Loucy (cell line): Measurements from ENCODE around the gene TRPM7.

Experiments
- H2AFZ ChIP-seq: fragments of 200-600 bp; sonication (generic); 2 replicates; pipeline ENCODE4 v1.6.0; 2016; ENCODE audit warnings: antibody characterized with exemption, mild to moderate bottlenecking, low read length, moderate library complexity
- H3F3A ChIP-seq: fragments of 200-600 bp; 2 replicates; pipeline ENCODE4 v1.6.0; 2016; ENCODE audit warnings: antibody characterized with exemption, low read depth, mild to moderate bottlenecking
- H3K27me3 ChIP-seq: fragments of 200-600 bp; sonication (generic); 2 replicates; pipeline ENCODE4 v1.6.1; 2014; ENCODE audit warnings: low read length, mild to moderate bottlenecking; ENCODE audit not compliant: insufficient read depth, poor library complexity, severe bottlenecking
- H3K36me3 ChIP-seq: fragments of 200-600 bp; sonication (generic); 2 replicates; pipeline ENCODE4 v1.6.1; 2016; ENCODE audit warnings: low read length; ENCODE audit not compliant: insufficient read depth
- H3K4me1 ChIP-seq: fragments of 200-600 bp; sonication (generic); 2 replicates; pipeline ENCODE4 v1.5.1; 2014; ENCODE audit warnings: low read length, mild to moderate bottlenecking; ENCODE audit not compliant: insufficient read depth, poor library complexity, severe bottlenecking
- H3K4me2 ChIP-seq: fragments of 200-600 bp; sonication (generic); 2 replicates; pipeline ENCODE4 v1.6.0; 2014; ENCODE audit warnings: antibody characterized with exemption, low read length, low read depth, mild to moderate bottlenecking; ENCODE audit not compliant: poor library complexity, severe bottlenecking
- H3K4me3 ChIP-seq: fragments of 200-600 bp; sonication (generic); 2 replicates; pipeline ENCODE4 v1.5.1; 2014; ENCODE audit warnings: low read length, mild to moderate bottlenecking, mixed read lengths; ENCODE audit not compliant: poor library complexity, severe bottlenecking
- H3K79me2 ChIP-seq: fragments of 200-600 bp; sonication (generic); 2 replicates; pipeline ENCODE4 v1.6.1; 2014; ENCODE audit warnings: low read length; ENCODE audit not compliant: insufficient read depth
- H3K9ac ChIP-seq: fragments of 200-600 bp; sonication (generic); 2 replicates; pipeline ENCODE4 v1.6.0; 2014; ENCODE audit warnings: mild to moderate bottlenecking, low read depth, low read length, moderate library complexity; ENCODE audit not compliant: poor library complexity, severe bottlenecking
- H3K9me2 ChIP-seq: fragments of 200-600 bp; sonication (generic); replicated peaks from 2 replicates; pipeline ENCODE4 v1.6.1; 2016; ENCODE audit warnings: low read depth, low read length, mixed read lengths
- H3K9me3 ChIP-seq: fragments of 200-600 bp; sonication (generic); 2 replicates; pipeline ENCODE4 v1.6.1; 2014; ENCODE audit warnings: mild to moderate bottlenecking, antibody characterized with exemption, low read length, low read depth; ENCODE audit not compliant: insufficient read depth
- H4K20me1 ChIP-seq: fragments of 200-600 bp; sonication (generic); 2 replicates; pipeline ENCODE4 v1.6.0; 2014; ENCODE audit warnings: antibody characterized with exemption, low read length, mild to moderate bottlenecking; ENCODE audit not compliant: insufficient read depth, poor library complexity, severe bottlenecking
- CTCF ChIP-seq: fragments of 200-600 bp; sonication (generic); conservative IDR thresholded peaks from 2 replicates; pipeline ENCODE4 v1.5.1; 2014; ENCODE audit warnings: mild to moderate bottlenecking, antibody characterized with exemption, low read length
- EZH2phosphoT487 ChIP-seq: fragments of 200-600 bp; IDR thresholded peaks from 2 replicates; pipeline ENCODE4 v1.6.1; 2018; ENCODE audit warnings: antibody characterized with exemption, mild to moderate bottlenecking, moderate library complexity, borderline replicate concordance

TRPM7 gene

GRCh38 chr15:50718700-50719125 is 32.1 kb upstream of the TRPM7 start:
- Histone ChIP-seq H2AFZ (no peak overlapping the region), H3K9ac (no peak overlapping the region), H3K4me1 (no peaks in the 10 kb centered on the region), H3K36me3 (peaks cover 25% of the 10 kb centered on the region; the same call in 1 of the 2 replicates), H3K9me2 (no peaks in the 10 kb centered on the region), H3K4me2 (no peak overlapping the region), H3K4me3 (no peak overlapping the region), H3F3A (no peaks in the 10 kb centered on the region), H4K20me1 (no peaks in the 10 kb centered on the region), H3K9me3 (no peaks in the 10 kb centered on the region), H3K79me2 (no peaks in the 10 kb centered on the region), H3K27me3 (no peaks in the 10 kb centered on the region)
- no peak for TF ChIP-seq CTCF
- no peak for TF ChIP-seq EZH2phosphoT487

- Histone ChIP-seq H3K9me2 (no peaks in the 10 kb centered on the region), H3K27me3 (no peaks in the 10 kb centered on the region)
Measured at GRCh38 chr15:50712018-50712417, 25.4 kb upstream of the TRPM7 start.

GRCh38 chr15:50710585-50710984 is 24.0 kb upstream of the TRPM7 start:
- Histone ChIP-seq H3K4me2 (no peak overlapping the region), H3K9me2 (no peaks in the 10 kb centered on the region), H3K4me1 (no peaks in the 10 kb centered on the region), H3F3A (no peaks in the 10 kb centered on the region), H3K9ac (no peak overlapping the region), H4K20me1 (no peaks in the 10 kb centered on the region), H3K79me2 (no peaks in the 10 kb centered on the region), H3K4me3 (no peak overlapping the region), H2AFZ (no peak overlapping the region), H3K36me3 (no peaks in the 10 kb centered on the region), H3K27me3 (no peaks in the 10 kb centered on the region), H3K9me3 (no peaks in the 10 kb centered on the region)
- TF ChIP-seq EZH2phosphoT487: no peak
- TF ChIP-seq CTCF: no peak

More at GRCh38 chr15:50712018-50712417, 25.4 kb upstream of the TRPM7 start:
- no peaks in the 10 kb centered on the region for H3K79me2 ChIP-seq
- no peak for TF ChIP-seq EZH2phosphoT487
- TF ChIP-seq CTCF: no peak
- H2AFZ ChIP-seq: no peak overlapping the region
- no peaks in the 10 kb centered on the region for H3K36me3 ChIP-seq
- H3K9ac ChIP-seq: no peak overlapping the region
- no peaks in the 10 kb centered on the region for H3K4me1 ChIP-seq
- H3F3A ChIP-seq: no peaks in the 10 kb centered on the region
- no peak overlapping the region for H3K4me3 ChIP-seq
- no peaks in the 10 kb centered on the region for H3K9me3 ChIP-seq
- H4K20me1 ChIP-seq: no peaks in the 10 kb centered on the region
- H3K4me2 ChIP-seq: no peak overlapping the region
